HepG2 (cell line): Measurements from ENCODE around the gene FCN3. TPM values are rescaled to one million over a fixed set of nuclear protein-coding genes. Genes with fewer than 3 reads are reported as not detected.

Source experiments
- ATF7 ChIP-seq, 2 experiments: fragments of 450-650 bp in 1 of 2; sonication (generic) in 1 of 2; formaldehyde crosslinking in 1 of 2; IDR thresholded peaks; 2 replicates each; pipeline versions ENCODE4 v1.4.0 to v1.6.1; 2016 to 2020; ENCODE audit warnings: antibody characterized with exemption in 1 of 2, mild to moderate bottlenecking in 1 of 2, missing genetic modification reagents in 1 of 2
- CC2D1A ChIP-seq: sonication (generic); formaldehyde crosslinking; IDR thresholded peaks from 2 replicates; pipeline ENCODE4 v1.8.1; 2023; ENCODE audit warnings: mild to moderate bottlenecking, missing genetic modification reagents
- CCAR2 ChIP-seq: fragments of 200-400 bp; formaldehyde crosslinking; optimal IDR thresholded peaks from 2 replicates; pipeline ENCODE3; 2018; ENCODE audit warnings: low read depth, mild to moderate bottlenecking, low read length, moderate library complexity
- DRAP1 ChIP-seq: IDR thresholded peaks from 2 replicates; pipeline ENCODE4 v1.6.1; 2016; ENCODE audit warnings: missing genetic modification reagents, missing compliant biosample characterization
- HDAC6 ChIP-seq: fragments of 200-600 bp; sonication (generic); IDR thresholded peaks from 2 replicates; pipeline ENCODE4 v1.7.0; 2017; ENCODE audit warnings: mild to moderate bottlenecking, antibody characterized with exemption, low read length, low read depth
- KAT8 ChIP-seq: IDR thresholded peaks from 2 replicates; pipeline ENCODE4 v1.6.1; 2016; ENCODE audit warnings: missing genetic modification reagents, missing compliant biosample characterization
- MTF1 ChIP-seq: sonication (generic); formaldehyde crosslinking; IDR thresholded peaks from 2 replicates; pipeline ENCODE4 v1.5.0; 2020; ENCODE audit warnings: missing genetic modification reagents
- NPAS2 ChIP-seq: sonication (generic); formaldehyde crosslinking; IDR thresholded peaks from 2 replicates; pipeline ENCODE4 v1.8.0; 2022; ENCODE audit warnings: mild to moderate bottlenecking, missing genetic modification reagents, borderline replicate concordance
- RXRB ChIP-seq: IDR thresholded peaks from 2 replicates; pipeline ENCODE4 v1.6.1; 2016; ENCODE audit warnings: borderline replicate concordance, missing genetic modification reagents, missing compliant biosample characterization
- TP53 ChIP-seq: sonication (generic); formaldehyde crosslinking; conservative IDR thresholded peaks from 2 replicates; pipeline ENCODE4 v1.4.0; 2020; ENCODE audit warnings: missing genetic modification reagents
- UBTF ChIP-seq: sonication (generic); formaldehyde crosslinking; IDR thresholded peaks from 2 replicates; pipeline ENCODE4 v1.4.0; 2020; ENCODE audit warnings: mild to moderate bottlenecking, missing genetic modification reagents
- ZFY ChIP-seq: sonication (generic); formaldehyde crosslinking; IDR thresholded peaks from 2 replicates; pipeline ENCODE4 v1.4.0; 2020; ENCODE audit warnings: missing genetic modification reagents
- ZNF12 ChIP-seq: sonication (generic); formaldehyde crosslinking; IDR thresholded peaks from 2 replicates; pipeline ENCODE4 v1.5.0; 2020; ENCODE audit warnings: missing genetic modification reagents
- ZNF543 ChIP-seq: sonication (generic); formaldehyde crosslinking; IDR thresholded peaks from 2 replicates; pipeline ENCODE4 v1.4.0; 2020; ENCODE audit warnings: mild to moderate bottlenecking, missing genetic modification reagents
- ZNF570 ChIP-seq: sonication (generic); formaldehyde crosslinking; IDR thresholded peaks from 2 replicates; pipeline ENCODE4 v1.4.0; 2020; ENCODE audit warnings: mild to moderate bottlenecking, missing genetic modification reagents, borderline replicate concordance
- ZNF710 ChIP-seq: sonication (generic); formaldehyde crosslinking; IDR thresholded peaks from 2 replicates; pipeline ENCODE4 v1.5.0; 2020; ENCODE audit warnings: mild to moderate bottlenecking, missing genetic modification reagents, borderline replicate concordance
- ZNF766 ChIP-seq: sonication (generic); formaldehyde crosslinking; IDR thresholded peaks from 2 replicates; pipeline ENCODE4 v1.5.0; 2020; ENCODE audit warnings: missing genetic modification reagents, borderline replicate concordance
- ZNF770 ChIP-seq: sonication (generic); formaldehyde crosslinking; IDR thresholded peaks from 2 replicates; pipeline ENCODE4 v1.5.0; 2020; ENCODE audit warnings: mild to moderate bottlenecking, missing genetic modification reagents
- ZXDC ChIP-seq: sonication (generic); formaldehyde crosslinking; IDR thresholded peaks from 2 replicates; pipeline ENCODE4 v1.5.0; 2020; ENCODE audit warnings: mild to moderate bottlenecking, missing genetic modification reagents
- polyA plus RNA-seq, 8 experiments: library from polyadenylated mRNA; depleted of rRNA in 3 of 8; stranded (reverse) in 7 of 8; unstranded in 1 of 8; fragments of >200 nt; fragmentation: Illumina TruSeq in 4 of 8; extraction: Trizol in 4 of 8; gene quantifications; 2 replicates each; pipeline versions ENCODE4 v1.2.1 to v1.2.3, GENCODE V29; 2011 to 2016; ENCODE audit warnings: low read depth in 4 of 8, missing spikeins in 1 of 8, mixed read lengths in 1 of 8; ENCODE audit not compliant: insufficient read depth in 1 of 8
- total RNA-seq, 5 experiments: library from RNA; depleted of rRNA; stranded (reverse); fragments of >200 nt; fragmentation: Illumina TruSeq; extraction: Trizol; gene quantifications; 2 replicates each; pipeline ENCODE4 v1.2.3, GENCODE V29; 2016; ENCODE audit warnings: low read depth in 1 of 5

The FCN3 gene
- total and polyA plus RNA-seq, 2 of the 13 experiments (the other 11 are each of a cell fraction or from before 2014, with no cell fraction given), result not detected

GRCh38 chr1:27321813-27322568, 52.6 kb downstream of the FCN3 start, which contains the start of gene TMEM222 (continued):
- TF ChIP-seq UBTF, result peak; percentile 92
- peak; percentile 50; the same call in 1 of the 2 replicates for TF ChIP-seq TP53 (CRISPR knock-in tag)
- TF ChIP-seq RXRB, result peak; percentile 80
- no peak for TF ChIP-seq CC2D1A (CRISPR knock-in tag)
- TF ChIP-seq HDAC6, result no peak
- TF ChIP-seq ZNF543 (CRISPR knock-in tag), result no peak; the same call in 1 of the 2 replicates
- no peak for TF ChIP-seq ATF7 (IDR thresholded peaks at IDR 0.05)
- peak; percentile 68 for TF ChIP-seq ATF7 (CRISPR knock-in tag; IDR thresholded peaks at IDR 0.05)
- peak; percentile 79 for TF ChIP-seq ZNF710 (CRISPR knock-in tag)
- TF ChIP-seq CCAR2, result peak; percentile 67
- no peak for TF ChIP-seq ZNF570 (CRISPR knock-in tag)
- 0 out of 2 replicates have a peak, but pooled peaks have one; percentile 12 for TF ChIP-seq NPAS2 (CRISPR knock-in tag)
- peak; percentile 100 for TF ChIP-seq KAT8 (CRISPR knock-in tag)
- peak; percentile 67 for TF ChIP-seq ZNF770 (CRISPR knock-in tag)
- no peak for TF ChIP-seq ZNF12 (CRISPR knock-in tag)
- no peak; the same call in 1 of the 2 replicates for TF ChIP-seq ZXDC (CRISPR knock-in tag)
- TF ChIP-seq MTF1, result no peak
- TF ChIP-seq ZNF766 (CRISPR knock-in tag), result 0 out of 2 replicates have a peak, but pooled peaks have one; percentile 70
- TF ChIP-seq DRAP1, result peak; percentile 71
- peak; percentile 93 for TF ChIP-seq ZFY (CRISPR knock-in tag)
